Measurements from ENCODE around the gene THAP8.

Gene THAP8

GRCh38 chr19:36030264-36031148 is 23.6 kb downstream of the THAP8 start:
- DNase-seq (ENCODE audit: low spot score) = no peak

DNA sequence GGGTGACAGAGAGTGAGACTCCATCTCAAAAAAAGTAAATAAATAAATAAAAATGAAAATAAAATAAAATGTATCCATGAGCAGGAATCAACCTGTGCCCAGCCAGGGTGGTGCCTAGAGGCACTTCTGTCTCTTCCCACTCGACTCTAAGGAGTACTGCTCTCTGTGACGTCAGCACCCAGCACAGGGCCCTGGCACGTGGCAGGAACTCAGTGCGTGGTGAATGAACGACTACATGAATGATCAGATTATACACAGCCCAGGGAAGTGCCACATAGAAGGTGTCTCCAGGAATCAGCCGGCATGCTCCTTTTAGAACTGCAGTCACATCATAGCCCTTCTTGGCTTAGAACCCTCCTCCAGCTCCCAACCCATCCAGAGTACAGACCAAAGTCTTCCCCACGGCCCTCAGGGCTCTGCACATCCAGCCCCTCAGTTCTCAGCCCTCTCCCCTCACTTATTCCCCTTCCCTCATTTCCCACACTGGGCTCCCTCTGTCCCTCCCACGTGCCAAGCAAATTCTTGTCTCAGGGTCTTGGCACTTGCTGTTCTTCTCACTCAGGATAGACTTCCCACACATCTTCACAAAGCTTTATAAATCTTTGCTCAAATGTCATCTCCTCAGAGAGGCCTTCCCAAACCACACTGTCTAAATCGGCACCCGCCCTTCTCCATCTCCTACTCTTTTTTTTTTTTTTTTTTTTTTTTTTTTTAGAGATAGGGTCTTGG is 25.6 kb downstream of the THAP8 start:
- peak; percentile 79 for DNase-seq (ENCODE audit: low spot score)

DNA sequence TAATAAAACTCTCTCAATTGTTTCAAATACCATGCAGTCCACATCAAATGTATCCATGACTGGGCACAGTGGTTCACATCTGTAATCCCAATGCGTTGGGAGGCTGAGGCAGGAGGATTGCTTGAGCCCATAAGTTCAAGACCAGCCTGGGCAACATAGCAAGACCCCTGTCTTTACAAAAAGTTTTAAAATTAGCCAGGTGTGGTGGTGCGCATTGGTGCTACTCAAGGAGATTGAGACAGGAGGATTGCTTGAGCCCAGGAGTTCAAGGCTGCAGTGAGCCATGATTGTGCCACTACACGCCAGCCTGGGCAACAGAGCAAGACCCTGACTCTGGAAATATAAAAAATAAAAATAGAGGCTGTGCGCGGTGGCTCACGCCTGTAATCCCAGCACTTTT is 26.4 kb downstream of the THAP8 start:
- no peak for DNase-seq (ENCODE audit: low spot score)

DNA sequence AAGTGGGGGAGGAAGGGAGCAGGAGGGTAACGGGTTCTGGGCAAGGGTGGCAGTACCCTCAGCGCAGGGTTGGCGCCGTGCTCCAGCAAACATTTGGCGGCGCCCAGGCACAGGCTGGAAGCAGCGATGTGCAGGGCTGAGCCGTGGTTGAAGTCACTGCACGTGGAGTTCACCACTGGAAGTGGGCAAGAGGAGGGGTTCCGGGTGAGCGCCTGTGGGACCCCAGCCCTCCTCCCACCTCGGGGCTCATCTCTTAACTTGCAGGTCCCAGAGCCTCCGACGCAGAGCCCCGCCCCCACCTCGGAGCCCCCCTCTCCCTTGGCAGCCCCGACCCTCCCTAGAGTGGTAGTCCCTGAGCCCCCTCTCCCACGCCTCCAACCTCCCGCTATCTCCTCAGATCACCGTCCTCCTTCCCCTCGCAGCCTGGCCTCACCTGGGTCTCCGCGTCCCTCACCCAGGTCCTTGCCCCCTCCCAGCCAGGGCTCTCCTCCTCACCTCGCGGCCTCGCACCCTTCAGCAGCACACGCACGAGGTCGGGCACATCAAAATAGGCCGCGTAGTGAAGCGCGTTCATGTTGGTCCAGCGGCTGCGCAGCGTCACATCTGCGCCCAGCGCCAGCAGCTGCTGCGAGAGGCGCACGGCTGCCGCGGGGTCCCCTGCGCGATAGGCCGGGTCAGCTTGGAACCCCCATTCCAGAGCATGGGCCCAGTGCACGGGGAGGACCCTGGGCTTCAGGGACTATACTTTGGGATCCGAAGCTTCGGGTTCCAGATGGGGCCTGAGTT is 27.8 kb downstream of the THAP8 start:
- no peak for DNase-seq (ENCODE audit: low spot score)

DNA sequence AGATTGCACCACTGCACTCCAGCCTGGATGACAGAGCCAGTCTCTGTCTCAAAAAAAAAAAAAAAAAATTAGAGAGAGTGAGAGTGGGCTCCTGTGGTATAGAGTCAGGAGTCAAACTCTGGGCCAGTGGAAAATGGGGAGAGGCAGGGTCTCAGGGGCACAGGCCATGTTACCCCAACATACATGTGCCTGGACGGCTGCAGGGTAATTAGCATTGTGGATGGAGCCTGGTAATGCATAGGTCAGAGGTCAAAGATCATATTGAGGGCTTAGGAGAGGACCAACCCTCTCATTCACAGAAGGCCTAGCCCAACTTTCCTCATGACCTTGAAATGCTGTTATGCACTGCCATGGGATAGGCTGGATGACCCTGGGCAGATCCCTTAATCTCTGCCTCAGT is 28.5 kb downstream of the THAP8 start:
- DNase-seq (ENCODE audit: low spot score) = no peak

- DNase-seq (ENCODE audit: low spot score) = no peak
Measured at GRCh38 chr19:36023432-36023831, 30.7 kb downstream of the THAP8 start.

DNA sequence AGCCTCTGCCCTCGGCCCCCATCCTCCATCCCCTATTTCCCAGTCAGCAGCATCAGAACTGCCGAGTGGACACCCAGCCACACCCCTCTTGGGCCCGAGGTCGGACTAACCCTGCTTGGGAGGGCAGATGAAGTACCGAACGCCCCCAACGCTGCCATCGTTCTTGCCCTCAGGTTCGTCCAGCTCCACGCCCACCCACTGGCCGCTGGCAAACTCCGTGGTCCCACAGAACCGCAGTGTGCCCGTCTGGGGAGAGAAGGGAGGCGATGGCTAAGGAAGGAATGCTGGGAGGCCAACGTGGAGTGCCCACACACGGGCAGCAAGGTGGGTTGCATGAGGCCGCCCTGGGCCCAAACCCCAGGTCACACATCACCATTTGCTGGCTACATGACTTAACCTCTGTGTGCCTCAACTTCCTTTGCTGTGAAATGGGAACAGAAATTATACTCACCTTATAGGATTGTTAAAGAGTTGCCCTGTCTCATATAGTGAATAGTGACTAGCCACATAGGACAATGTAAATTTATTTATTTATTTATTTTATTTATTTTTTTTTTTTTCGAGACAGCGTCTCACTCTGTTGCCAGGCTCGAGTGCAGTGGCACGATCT is 34.9 kb downstream of the THAP8 start:
- DNase-seq (ENCODE audit: low spot score) = no peak

- DNase-seq (ENCODE audit: low spot score) = peak; percentile 99
Measured at GRCh38 chr19:36014012-36014924, 39.8 kb downstream of the THAP8 start, which contains the start of gene ALKBH6. ALKBH6 (minus strand) TSS chr19:36014213; CDS start chr19:36013397, 816 bp downstream.

DNA sequence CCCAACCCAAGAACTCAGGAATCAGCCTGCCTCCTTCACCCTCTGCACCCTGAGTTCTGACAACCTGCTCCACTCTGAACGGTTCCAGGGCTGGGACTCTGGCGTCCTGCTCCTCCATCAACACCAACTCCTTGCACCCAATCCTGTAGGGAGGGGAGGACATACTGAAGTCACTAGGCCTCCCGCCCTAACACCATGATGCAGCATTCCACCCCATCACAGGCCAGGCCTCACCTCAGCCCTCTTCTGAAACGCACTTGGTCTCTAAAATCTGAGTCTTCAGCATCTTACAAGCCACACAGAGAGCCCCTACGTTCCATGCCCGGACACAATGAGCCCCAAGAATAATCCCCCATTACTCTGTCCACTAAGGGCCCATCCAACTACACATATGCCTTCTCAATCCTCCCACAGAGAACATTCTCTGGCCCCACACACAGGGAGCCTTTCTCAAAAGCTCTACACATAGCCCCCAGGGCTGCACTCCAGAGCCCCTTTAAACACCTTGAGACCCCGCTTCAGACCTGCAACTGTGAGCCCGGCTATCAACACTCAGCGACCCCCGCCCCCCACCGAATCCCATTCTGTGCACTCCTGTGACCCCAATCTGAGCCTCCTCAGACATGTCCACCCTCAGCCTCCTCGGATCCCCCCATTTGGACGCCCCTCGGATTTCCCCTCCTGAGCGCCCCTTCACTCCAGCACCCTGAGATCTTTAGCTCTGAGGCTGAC is 40.6 kb downstream of the THAP8 start:
- DNase-seq (ENCODE audit: low spot score) = no peak

GRCh38 chr19:36010402-36010801 is 43.7 kb downstream of the THAP8 start:
- DNase-seq (ENCODE audit: low spot score) = no peak

GRCh38 chr19:36009633-36010379 is 44.3 kb downstream of the THAP8 start:
- no peak for DNase-seq (ENCODE audit: low spot score)

DNA sequence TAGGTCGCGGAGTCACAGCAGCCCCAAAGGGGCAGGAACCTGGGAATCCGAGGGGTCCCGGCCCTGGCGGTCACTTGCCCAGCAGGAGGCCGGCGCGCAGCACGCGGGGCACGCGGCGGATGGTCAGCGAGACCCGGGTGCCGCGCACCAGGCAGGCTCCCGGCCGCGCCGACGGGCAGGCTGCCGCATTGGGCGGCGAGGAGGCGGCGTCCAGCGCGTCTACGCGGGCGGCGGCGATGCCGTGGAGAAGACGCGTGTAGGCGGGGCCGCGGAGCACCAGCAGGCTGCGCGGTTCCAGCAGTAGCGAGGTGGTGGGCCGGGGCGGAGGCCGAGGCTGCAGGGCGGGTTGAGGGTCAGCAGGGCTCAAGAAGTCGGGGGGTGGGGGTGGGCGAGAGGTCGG is 44.9 kb downstream of the THAP8 start:
- no peak for DNase-seq (ENCODE audit: low spot score)

- DNase-seq (ENCODE audit: low spot score) = no peak
Measured at GRCh38 chr19:36008336-36008978, 45.6 kb downstream of the THAP8 start, which contains the start of gene SYNE4. SYNE4 (minus strand) TSS chr19:36008813; CDS start chr19:36008681, 132 bp downstream.

- no peak for DNase-seq (ENCODE audit: low spot score)
Measured at GRCh38 chr19:36006955-36007354, 47.1 kb downstream of the THAP8 start.

DNA sequence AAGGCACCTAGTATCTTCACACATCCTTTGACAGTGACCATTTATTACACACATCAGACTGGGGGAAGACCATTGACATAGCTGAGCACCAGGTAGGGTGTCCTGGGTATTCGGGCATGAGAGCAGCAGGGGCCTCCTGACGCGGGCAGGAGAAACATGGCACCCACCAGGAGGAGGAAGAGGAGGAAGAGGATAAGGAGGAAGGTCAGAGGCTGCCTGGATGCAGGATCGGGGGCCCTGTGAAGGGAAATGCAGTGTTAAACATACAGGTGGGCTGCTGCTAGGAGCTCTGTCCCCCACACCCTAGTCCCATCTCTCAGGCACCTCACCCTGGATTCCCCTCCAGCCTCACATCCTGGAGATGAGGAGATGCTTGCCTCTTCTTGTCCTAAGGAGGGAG is 50.8 kb downstream of the THAP8 start:
- DNase-seq (ENCODE audit: low spot score) = no peak

GRCh38 chr19:36001605-36002004 is 52.5 kb downstream of the THAP8 start:
- DNase-seq (ENCODE audit: low spot score) = no peak

- DNase-seq (ENCODE audit: low spot score) = no peak
Measured at GRCh38 chr19:35996777-35997176, 57.3 kb downstream of the THAP8 start.

GRCh38 chr19:35995048-35995993 is 58.8 kb downstream of the THAP8 start, which contains the start of gene SDHAF1:
SDHAF1 (plus strand) TSS chr19:35995188; CDS start chr19:35995275, 87 bp downstream.
- peak; percentile 96 for DNase-seq (ENCODE audit: low spot score)

Measured in putamen (tissue), 1 donor.